ENCODE results near the gene ACTMAP. TPM values are rescaled to one million over a fixed set of nuclear protein-coding genes. Genes with fewer than 3 reads are reported as not detected.

ACTMAP gene
- total and polyA plus RNA-seq, 2 experiments from 2014 or later = 3.2 to 14.8 TPM

GRCh38 chr19:40693896-40694295 lies 56.4 kb downstream of the ACTMAP start:
- H3K9me2 ChIP-seq (replicated peaks; ENCODE audit: insufficient read depth) = no peaks in the 10 kb centered on the region
- no peak overlapping the region for H3K4me3 ChIP-seq
- H4K20me1 ChIP-seq (ENCODE audit: insufficient read depth, poor library complexity, severe bottlenecking) = no peaks in the 10 kb centered on the region
- H3K36me3 ChIP-seq (replicated peaks; ENCODE audit: insufficient read depth, low read depth) = no peaks in the 10 kb centered on the region
- no peaks in the 10 kb centered on the region for H3K27me3 ChIP-seq
- DNase-seq (ENCODE audit: low spot score) = no peak
- H3K9me3 ChIP-seq (ENCODE audit: low read depth) = no peaks in the 10 kb centered on the region
- WGBS (ENCODE audit: low lambda C conversion rate, missing lambda C conversion rate) = 86% methylated on average over 3 of the region's 4 CpGs
- H3K4me2 ChIP-seq = no peak overlapping the region
- no peak overlapping the region for H3K27ac ChIP-seq
- TF ChIP-seq CTCF (IDR thresholded peaks at IDR 0.05; ENCODE audit: poor library complexity) (no peak), EZH2phosphoT487 (IDR thresholded peaks at IDR 0.05; ENCODE audit: low read depth, severe bottlenecking, unreplicated experiment) (no peak), EZH2 (IDR thresholded peaks at IDR 0.05; ENCODE audit: borderline replicate concordance) (no peak)
- H3K4me1 ChIP-seq (ENCODE audit: insufficient read depth) = peaks cover 2% of the 10 kb centered on the region
- H2AFZ ChIP-seq = no peak overlapping the region
- H3K79me2 ChIP-seq = peaks cover 13% of the 10 kb centered on the region

GRCh38 chr19:40693150-40693788 lies 57.0 kb downstream of the ACTMAP start:
- no peaks in the 10 kb centered on the region for H3K9me2 ChIP-seq (replicated peaks; ENCODE audit: insufficient read depth)
- peaks cover 5% of the 10 kb centered on the region for H3K4me1 ChIP-seq (ENCODE audit: insufficient read depth)
- TF ChIP-seq EZH2 (IDR thresholded peaks at IDR 0.05; ENCODE audit: borderline replicate concordance) (no peak), CTCF (IDR thresholded peaks at IDR 0.05; ENCODE audit: poor library complexity) (no peak), EZH2phosphoT487 (IDR thresholded peaks at IDR 0.05; ENCODE audit: low read depth, severe bottlenecking, unreplicated experiment) (no peak)
- no peak overlapping the region for H3K4me2 ChIP-seq
- no peaks in the 10 kb centered on the region for H3K9me3 ChIP-seq (ENCODE audit: low read depth)
- peaks cover 20% of the 10 kb centered on the region for H3K79me2 ChIP-seq
- no peak overlapping the region for H3K4me3 ChIP-seq
- no peaks in the 10 kb centered on the region for H4K20me1 ChIP-seq (ENCODE audit: insufficient read depth, poor library complexity, severe bottlenecking)
- H3K36me3 ChIP-seq (replicated peaks; ENCODE audit: insufficient read depth, low read depth) = no peaks in the 10 kb centered on the region
- no peak for DNase-seq (ENCODE audit: low spot score)
- H3K27me3 ChIP-seq = no peaks in the 10 kb centered on the region
- H2AFZ ChIP-seq = no peak overlapping the region
- no peak overlapping the region for H3K27ac ChIP-seq
- 92% methylated on average over 11 of the region's 11 CpGs for WGBS (ENCODE audit: low lambda C conversion rate, missing lambda C conversion rate)

- TF ChIP-seq EZH2 (IDR thresholded peaks at IDR 0.05; ENCODE audit: borderline replicate concordance) = no peak
- no peak for TF ChIP-seq EZH2phosphoT487 (IDR thresholded peaks at IDR 0.05; ENCODE audit: low read depth, severe bottlenecking, unreplicated experiment)
- TF ChIP-seq CTCF (IDR thresholded peaks at IDR 0.05; ENCODE audit: poor library complexity) = no peak
- 89% methylated on average over 14 of the region's 14 CpGs for WGBS (ENCODE audit: low lambda C conversion rate, missing lambda C conversion rate)
- no peaks in the 10 kb centered on the region for H3K9me3 ChIP-seq (ENCODE audit: low read depth)
Observed at GRCh38 chr19:40692212-40692551, 58.1 kb downstream of the ACTMAP start.

More at GRCh38 chr19:40692212-40692551, 58.1 kb downstream of the ACTMAP start:
- no peaks in the 10 kb centered on the region for H3K27me3 ChIP-seq
- H2AFZ ChIP-seq = no peak overlapping the region
- no peak overlapping the region for H3K4me3 ChIP-seq
- peaks cover 5% of the 10 kb centered on the region for H3K4me1 ChIP-seq (ENCODE audit: insufficient read depth)
- DNase-seq (ENCODE audit: low spot score) = no peak
- H3K27ac ChIP-seq = peak overlapping the region; percentile 94
- no peak overlapping the region for H3K4me2 ChIP-seq
- no peaks in the 10 kb centered on the region for H3K36me3 ChIP-seq (replicated peaks; ENCODE audit: insufficient read depth, low read depth)
- H3K79me2 ChIP-seq = peaks cover 25% of the 10 kb centered on the region
- no peaks in the 10 kb centered on the region for H4K20me1 ChIP-seq (ENCODE audit: insufficient read depth, poor library complexity, severe bottlenecking)
- H3K9me2 ChIP-seq (replicated peaks; ENCODE audit: insufficient read depth) = no peaks in the 10 kb centered on the region
